ENCODE measurements around the gene CSF2. TPM values are rescaled to one million over a fixed set of nuclear protein-coding genes. Genes with fewer than 3 reads are reported as not detected.

CSF2 gene
- total RNA-seq, 1 donor from 2014 or later, result not detected

DNA sequence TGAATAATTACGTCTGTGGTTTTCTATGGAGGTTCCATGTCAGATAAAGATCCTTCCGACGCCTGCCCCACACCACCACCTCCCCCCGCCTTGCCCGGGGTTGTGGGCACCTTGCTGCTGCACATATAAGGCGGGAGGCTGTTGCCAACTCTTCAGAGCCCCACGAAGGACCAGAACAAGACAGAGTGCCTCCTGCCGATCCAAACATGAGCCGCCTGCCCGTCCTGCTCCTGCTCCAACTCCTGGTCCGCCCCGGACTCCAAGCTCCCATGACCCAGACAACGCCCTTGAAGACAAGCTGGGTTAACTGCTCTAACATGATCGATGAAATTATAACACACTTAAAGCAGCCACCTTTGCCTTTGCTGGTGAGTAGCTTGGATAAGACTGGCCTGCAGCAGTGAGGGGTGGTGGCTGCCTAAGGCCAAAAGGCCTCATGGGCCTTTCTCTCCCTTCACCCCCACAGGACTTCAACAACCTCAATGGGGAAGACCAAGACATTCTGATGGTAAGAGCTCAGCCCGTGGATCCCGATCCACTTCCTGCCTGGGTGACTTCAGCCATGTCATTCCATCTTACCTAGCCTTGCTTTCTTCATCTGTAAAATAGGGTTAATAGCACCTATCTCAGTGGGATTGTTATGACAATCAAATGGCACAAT, 13.0 kb upstream of the CSF2 start, which contains the start of gene IL3:
Gene IL3, plus strand, starts transcription at position 155 of the 661 bp plus-strand sequence. Its CDS starts 52 bp downstream, at position 207.
- DNase-seq (ENCODE audit: extremely low spot score, unreplicated experiment), result peak; percentile 75
- peaks cover 3% of the 10 kb centered on the region for H3K27me3 Mint-ChIP-seq (ENCODE audit: unreplicated experiment)
- H3K4me1 Mint-ChIP-seq (ENCODE audit: unreplicated experiment), result no peaks in the 10 kb centered on the region
- H3K4me3 Mint-ChIP-seq (ENCODE audit: unreplicated experiment), result no peak within 1 kb of the TSS
- no peak within 1 kb of the TSS for H3K27ac Mint-ChIP-seq (ENCODE audit: unreplicated experiment)
- H3K36me3 Mint-ChIP-seq (ENCODE audit: unreplicated experiment), result no peaks in the 10 kb centered on the region
- H3K9me3 Mint-ChIP-seq (ENCODE audit: unreplicated experiment), result no peaks in the 10 kb centered on the region
- TF ChIP-seq, protein P1, sequence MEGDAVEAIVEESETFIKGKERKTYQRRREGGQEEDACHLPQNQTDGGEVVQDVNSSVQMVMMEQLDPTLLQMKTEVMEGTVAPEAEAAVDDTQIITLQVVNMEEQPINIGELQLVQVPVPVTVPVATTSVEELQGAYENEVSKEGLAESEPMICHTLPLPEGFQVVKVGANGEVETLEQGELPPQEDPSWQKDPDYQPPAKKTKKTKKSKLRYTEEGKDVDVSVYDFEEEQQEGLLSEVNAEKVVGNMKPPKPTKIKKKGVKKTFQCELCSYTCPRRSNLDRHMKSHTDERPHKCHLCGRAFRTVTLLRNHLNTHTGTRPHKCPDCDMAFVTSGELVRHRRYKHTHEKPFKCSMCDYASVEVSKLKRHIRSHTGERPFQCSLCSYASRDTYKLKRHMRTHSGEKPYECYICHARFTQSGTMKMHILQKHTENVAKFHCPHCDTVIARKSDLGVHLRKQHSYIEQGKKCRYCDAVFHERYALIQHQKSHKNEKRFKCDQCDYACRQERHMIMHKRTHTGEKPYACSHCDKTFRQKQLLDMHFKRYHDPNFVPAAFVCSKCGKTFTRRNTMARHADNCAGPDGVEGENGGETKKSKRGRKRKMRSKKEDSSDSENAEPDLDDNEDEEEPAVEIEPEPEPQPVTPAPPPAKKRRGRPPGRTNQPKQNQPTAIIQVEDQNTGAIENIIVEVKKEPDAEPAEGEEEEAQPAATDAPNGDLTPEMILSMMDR (IDR thresholded peaks at IDR 0.05), result no peak

DNA sequence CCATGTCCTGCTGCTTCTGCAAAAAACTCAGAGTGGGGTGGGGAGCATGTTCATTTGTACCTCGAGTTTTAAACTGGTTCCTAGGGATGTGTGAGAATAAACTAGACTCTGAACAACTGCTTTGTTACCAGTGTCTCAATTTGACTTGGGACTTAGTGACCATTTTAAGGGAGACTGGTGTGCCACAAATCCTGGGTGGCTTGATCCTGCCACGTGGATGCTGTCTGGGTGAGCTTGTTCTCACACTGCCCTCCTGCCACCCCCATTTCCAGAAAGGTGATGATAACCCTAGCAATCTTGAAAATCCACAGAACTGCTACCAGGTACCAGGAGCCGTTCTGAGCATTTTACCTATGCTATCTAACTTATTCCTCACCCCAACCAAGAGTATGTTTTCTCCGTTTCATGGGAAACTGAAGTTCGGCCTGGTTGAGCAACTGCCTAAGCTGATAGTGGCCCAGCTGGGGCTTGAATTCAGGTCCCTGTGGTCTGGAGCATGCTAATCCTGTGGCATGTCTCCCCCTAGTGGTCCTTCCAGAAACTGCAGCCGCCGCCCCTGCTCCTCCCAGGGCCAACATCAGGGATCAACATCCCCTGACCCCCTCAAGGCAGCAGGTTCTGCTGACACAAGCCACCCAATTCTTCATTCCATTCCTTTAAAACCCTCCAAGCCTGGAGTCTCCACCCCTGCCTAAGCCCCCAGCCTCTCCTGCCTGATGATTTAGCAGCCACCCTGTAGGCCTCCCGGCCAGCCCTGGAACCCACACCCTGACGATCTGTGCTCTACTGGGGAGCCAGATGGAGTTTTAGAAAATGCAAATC, 10.3 kb upstream of the CSF2 start:
- Mint-ChIP-seq H3K4me3 (ENCODE audit: unreplicated experiment) (no peak overlapping the region), H3K4me1 (ENCODE audit: unreplicated experiment) (no peaks in the 10 kb centered on the region), H3K27ac (ENCODE audit: unreplicated experiment) (no peak overlapping the region)

DNA sequence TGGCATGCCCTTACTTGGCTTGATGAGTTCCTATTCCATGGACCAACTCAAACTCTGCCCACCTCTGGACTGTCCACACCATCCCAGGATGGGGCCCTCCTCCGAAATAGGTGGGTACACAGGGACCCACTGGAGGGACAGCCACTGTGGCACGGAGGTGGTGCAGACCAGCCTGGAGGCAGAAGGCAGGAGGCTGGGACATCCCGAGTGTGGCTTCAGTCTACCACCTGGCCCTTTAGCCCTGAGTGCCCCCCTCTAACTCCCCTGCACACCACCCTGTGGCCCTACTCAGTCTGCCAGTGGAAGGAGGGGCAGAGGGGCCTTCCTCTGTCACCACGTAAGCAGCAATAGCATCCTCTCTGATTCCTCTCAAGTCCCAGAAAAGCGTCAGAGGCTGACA, 9.4 kb upstream of the CSF2 start:
- H3K27me3 Mint-ChIP-seq (ENCODE audit: unreplicated experiment), result no peaks in the 10 kb centered on the region
- TF ChIP-seq, protein P1 (IDR thresholded peaks at IDR 0.05), result no peak
- no peaks in the 10 kb centered on the region for H3K36me3 Mint-ChIP-seq (ENCODE audit: unreplicated experiment)
- H3K4me3 Mint-ChIP-seq (ENCODE audit: unreplicated experiment), result no peak overlapping the region
- H3K9me3 Mint-ChIP-seq (ENCODE audit: unreplicated experiment), result no peaks in the 10 kb centered on the region
- no peak overlapping the region for H3K27ac Mint-ChIP-seq (ENCODE audit: unreplicated experiment)
- DNase-seq (ENCODE audit: extremely low spot score, unreplicated experiment), result no peak
- no peaks in the 10 kb centered on the region for H3K4me1 Mint-ChIP-seq (ENCODE audit: unreplicated experiment)

More for the DNA sequence above, 10.3 kb upstream of the CSF2 start:
- no peaks in the 10 kb centered on the region for H3K9me3 Mint-ChIP-seq (ENCODE audit: unreplicated experiment)
- H3K36me3 Mint-ChIP-seq (ENCODE audit: unreplicated experiment), result no peaks in the 10 kb centered on the region
- H3K27me3 Mint-ChIP-seq (ENCODE audit: unreplicated experiment), result no peaks in the 10 kb centered on the region
- no peak for DNase-seq (ENCODE audit: extremely low spot score, unreplicated experiment)
- TF ChIP-seq, protein P1 (IDR thresholded peaks at IDR 0.05), result peak; percentile 93

DNA sequence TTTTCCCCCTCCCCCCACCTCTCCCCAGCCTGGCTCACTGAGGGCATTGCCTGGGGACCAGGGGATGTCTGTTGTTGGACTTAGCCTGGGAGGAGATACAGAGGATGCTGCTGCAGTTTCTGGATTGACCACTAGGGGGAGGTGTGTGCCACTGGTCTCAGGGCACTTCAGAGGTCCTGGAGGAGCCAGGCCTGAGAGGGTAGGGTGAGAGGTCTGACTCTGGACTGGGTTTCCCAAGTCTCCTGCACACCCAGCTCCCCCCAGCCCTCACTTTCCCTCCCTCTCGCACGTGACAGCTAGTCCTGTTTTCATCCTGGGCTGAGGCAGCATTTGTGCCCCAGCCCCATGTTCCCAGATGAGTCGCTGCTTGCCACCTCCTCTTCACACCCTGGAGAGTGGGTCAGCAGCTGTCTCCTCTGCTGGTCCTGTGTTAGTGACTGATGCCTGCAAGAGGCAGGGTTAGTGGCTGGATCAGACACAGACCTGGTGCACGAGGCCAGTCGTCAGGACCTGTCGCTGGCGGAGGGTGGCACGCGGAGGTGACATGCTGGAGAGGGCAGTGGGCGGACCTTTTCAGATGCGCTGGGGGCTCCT, 8.8 kb upstream of the CSF2 start:
- TF ChIP-seq, protein P1 (IDR thresholded peaks at IDR 0.05), result peak; percentile 84
- Mint-ChIP-seq H3K27ac (ENCODE audit: unreplicated experiment) (no peak overlapping the region), H3K36me3 (ENCODE audit: unreplicated experiment) (no peaks in the 10 kb centered on the region), H3K27me3 (ENCODE audit: unreplicated experiment) (no peaks in the 10 kb centered on the region), H3K9me3 (ENCODE audit: unreplicated experiment) (no peaks in the 10 kb centered on the region), H3K4me1 (ENCODE audit: unreplicated experiment) (no peaks in the 10 kb centered on the region), H3K4me3 (ENCODE audit: unreplicated experiment) (no peak overlapping the region)
- DNase-seq (ENCODE audit: extremely low spot score, unreplicated experiment), result peak; percentile 91
